ENCODE measurements around the gene MRPS34.

- TF ChIP-seq CTCF (IDR thresholded peaks at IDR 0.05; ENCODE audit: low read depth, low read length, missing input control) (no peak), RXRA (IDR thresholded peaks at IDR 0.05) (no peak), SP1 (IDR thresholded peaks at IDR 0.05) (no peak), REST (IDR thresholded peaks at IDR 0.05) (no peak), TAF1 (conservative IDR thresholded peaks at IDR 0.05) (no peak), MAX (IDR thresholded peaks at IDR 0.05) (no peak), FOXA2 (IDR thresholded peaks at IDR 0.05) (no peak), EGR1 (IDR thresholded peaks at IDR 0.05; ENCODE audit: low read depth in 2 of 2) (no peak), RAD21 (IDR thresholded peaks at IDR 0.05) (no peak), ATF3 (IDR thresholded peaks at IDR 0.05) (no peak), JUND (IDR thresholded peaks at IDR 0.05) (no peak), ZBTB33 (IDR thresholded peaks at IDR 0.05) (no peak)
Measured at GRCh38 chr16:1765826-1766225, 7.1 kb downstream of the MRPS34 start.

Measured in liver (tissue), 3 donors.